ENCODE results near the gene GPR15LG.

The GPR15LG gene

DNA sequence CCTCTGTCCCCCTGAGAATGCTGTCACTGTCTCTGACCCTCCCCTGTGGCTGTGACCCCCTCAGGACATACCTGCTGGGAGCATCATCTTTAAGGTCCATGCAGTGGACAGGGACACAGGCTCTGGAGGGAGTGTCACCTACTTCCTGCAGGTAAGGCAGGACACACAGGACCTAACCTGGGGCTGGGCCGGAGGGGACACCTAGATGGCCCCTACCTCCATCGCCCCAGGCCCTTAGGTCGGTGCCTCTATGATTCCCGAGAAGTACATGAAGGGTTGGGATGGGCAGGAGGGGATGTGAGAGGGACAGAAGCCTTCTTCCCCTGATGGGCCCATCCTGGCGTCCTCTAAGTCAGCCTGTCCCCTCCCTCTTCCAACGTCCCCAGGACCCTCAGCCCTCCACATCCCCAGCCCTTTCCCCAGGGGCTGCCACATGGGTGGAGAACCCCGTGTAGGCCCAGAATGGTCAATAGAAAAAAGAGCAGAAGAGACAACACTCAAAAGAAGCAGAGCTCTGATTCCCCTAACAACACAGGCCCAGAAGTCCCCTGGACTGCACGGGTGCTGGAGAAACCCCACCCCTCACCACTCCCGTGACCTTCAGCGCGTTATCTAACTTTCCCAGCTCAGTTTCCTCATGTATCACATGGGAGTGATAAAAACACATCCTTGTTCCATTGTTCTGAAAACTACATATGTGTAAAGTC is 27.1 kb downstream of the GPR15LG start:
- Histone ChIP-seq H3K27ac (ENCODE audit: low read depth, low read length) (no peak overlapping the region), H3K27me3 (ENCODE audit: control insufficient read depth, insufficient read depth, low read length) (no peaks in the 10 kb centered on the region), H3K4me1 (ENCODE audit: control insufficient read depth, insufficient read depth, low read length) (peaks cover 5% of the 10 kb centered on the region), H3K36me3 (ENCODE audit: control insufficient read depth, insufficient read depth, low read length) (no peaks in the 10 kb centered on the region), H3K4me3 (ENCODE audit: low read length) (no peak overlapping the region), H3K9ac (ENCODE audit: low read length) (peak overlapping the region; percentile 16)

DNA sequence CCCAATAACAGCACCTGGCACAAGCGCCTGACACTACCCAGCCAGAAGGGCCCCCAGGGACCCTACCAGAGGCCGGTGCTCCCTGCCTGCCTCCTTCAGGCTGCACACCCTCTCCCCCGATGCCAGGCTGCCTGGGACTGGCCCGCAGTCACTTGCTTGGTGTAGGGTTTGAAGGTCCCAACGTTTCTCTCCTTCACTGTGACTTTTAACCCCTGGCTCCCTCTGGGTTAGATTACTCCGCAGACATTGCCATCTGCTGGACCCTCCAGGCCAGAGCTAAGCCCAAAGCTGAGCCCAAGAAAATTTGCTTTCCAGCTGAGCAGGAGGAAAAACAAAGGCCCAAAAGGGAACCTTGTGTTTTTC is 27.6 kb downstream of the GPR15LG start:
- Histone ChIP-seq H3K36me3 (ENCODE audit: control insufficient read depth, insufficient read depth, low read length) (no peaks in the 10 kb centered on the region), H3K27ac (ENCODE audit: low read depth, low read length) (no peak overlapping the region), H3K9ac (ENCODE audit: low read length) (no peak overlapping the region), H3K4me3 (ENCODE audit: low read length) (no peak overlapping the region), H3K4me1 (ENCODE audit: control insufficient read depth, insufficient read depth, low read length) (peaks cover 5% of the 10 kb centered on the region), H3K27me3 (ENCODE audit: control insufficient read depth, insufficient read depth, low read length) (no peaks in the 10 kb centered on the region)

DNA sequence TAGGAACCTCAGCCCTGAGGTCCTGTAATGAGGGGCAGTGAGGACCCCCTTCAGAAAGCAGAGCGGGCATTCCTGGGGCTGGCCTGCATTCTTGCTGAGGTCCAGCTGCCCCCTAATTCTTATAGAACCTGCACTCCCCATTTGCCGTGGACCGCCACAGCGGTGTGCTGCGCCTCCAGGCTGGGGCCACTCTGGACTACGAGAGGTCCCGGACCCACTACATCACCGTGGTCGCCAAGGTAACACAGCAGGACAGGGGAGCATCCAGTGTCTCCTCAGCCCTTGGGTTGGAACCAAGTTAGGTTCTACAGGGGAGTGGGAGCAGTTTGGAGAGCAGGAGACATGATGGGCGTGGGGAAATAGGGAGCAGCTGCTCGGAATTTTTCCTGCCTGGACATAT is 28.1 kb downstream of the GPR15LG start:
- Histone ChIP-seq H3K36me3 (ENCODE audit: control insufficient read depth, insufficient read depth, low read length) (no peaks in the 10 kb centered on the region), H3K27me3 (ENCODE audit: control insufficient read depth, insufficient read depth, low read length) (no peaks in the 10 kb centered on the region), H3K4me1 (ENCODE audit: control insufficient read depth, insufficient read depth, low read length) (peaks cover 3% of the 10 kb centered on the region), H3K27ac (ENCODE audit: low read depth, low read length) (no peak overlapping the region), H3K9ac (ENCODE audit: low read length) (no peak overlapping the region), H3K4me3 (ENCODE audit: low read length) (no peak overlapping the region)

DNA sequence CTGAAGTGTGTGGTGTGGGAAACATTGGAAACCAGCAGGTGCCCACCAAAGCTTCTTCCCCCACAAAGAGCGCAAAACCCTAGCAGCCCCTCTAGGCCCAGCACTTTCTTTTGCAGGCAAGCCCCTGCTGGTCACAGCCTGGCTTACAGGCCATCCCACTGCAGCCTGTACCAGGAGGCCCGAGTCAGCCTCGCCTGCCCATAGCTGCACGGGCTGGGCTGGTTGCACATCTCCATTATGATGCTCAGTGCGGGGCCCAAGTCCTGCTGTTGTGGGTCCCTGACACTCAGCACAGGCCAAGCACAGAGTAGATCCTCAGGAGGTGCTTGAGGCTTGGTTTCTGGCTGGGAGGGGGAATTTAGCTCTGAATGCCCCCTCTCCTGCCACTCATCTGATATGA is 28.7 kb downstream of the GPR15LG start:
- Histone ChIP-seq H3K27ac (ENCODE audit: low read depth, low read length) (no peak overlapping the region), H3K4me1 (ENCODE audit: control insufficient read depth, insufficient read depth, low read length) (no peaks in the 10 kb centered on the region), H3K36me3 (ENCODE audit: control insufficient read depth, insufficient read depth, low read length) (no peaks in the 10 kb centered on the region), H3K4me3 (ENCODE audit: low read length) (no peak overlapping the region), H3K27me3 (ENCODE audit: control insufficient read depth, insufficient read depth, low read length) (no peaks in the 10 kb centered on the region), H3K9ac (ENCODE audit: low read length) (no peak overlapping the region)

DNA sequence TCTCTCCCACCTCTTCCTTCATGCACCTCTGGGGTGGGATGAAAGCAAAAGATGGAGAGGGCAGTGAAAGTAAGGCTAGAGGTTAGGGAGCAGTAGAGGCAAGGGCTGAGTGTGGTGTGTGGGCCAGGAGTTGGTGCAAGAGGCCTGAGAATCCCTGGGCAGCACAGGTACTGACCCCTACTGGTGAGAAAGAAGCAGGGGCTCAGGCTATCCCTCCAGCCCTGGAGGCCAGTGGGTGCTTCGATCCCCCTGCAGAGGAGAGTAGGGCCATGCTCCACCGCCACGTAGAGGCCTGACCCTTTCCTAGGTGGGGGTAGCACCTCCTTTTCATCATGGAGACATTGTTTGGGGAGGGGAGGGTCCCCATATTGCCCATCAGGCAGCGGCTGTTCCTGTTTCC is 30.5 kb downstream of the GPR15LG start:
- H3K9ac ChIP-seq (ENCODE audit: low read length), result no peak overlapping the region
- H3K4me3 ChIP-seq (ENCODE audit: low read length), result no peak overlapping the region
- H3K27ac ChIP-seq (ENCODE audit: low read depth, low read length), result no peak overlapping the region
- no peaks in the 10 kb centered on the region for H3K36me3 ChIP-seq (ENCODE audit: control insufficient read depth, insufficient read depth, low read length)
- no peaks in the 10 kb centered on the region for H3K27me3 ChIP-seq (ENCODE audit: control insufficient read depth, insufficient read depth, low read length)
- H3K4me1 ChIP-seq (ENCODE audit: control insufficient read depth, insufficient read depth, low read length), result no peaks in the 10 kb centered on the region

DNA sequence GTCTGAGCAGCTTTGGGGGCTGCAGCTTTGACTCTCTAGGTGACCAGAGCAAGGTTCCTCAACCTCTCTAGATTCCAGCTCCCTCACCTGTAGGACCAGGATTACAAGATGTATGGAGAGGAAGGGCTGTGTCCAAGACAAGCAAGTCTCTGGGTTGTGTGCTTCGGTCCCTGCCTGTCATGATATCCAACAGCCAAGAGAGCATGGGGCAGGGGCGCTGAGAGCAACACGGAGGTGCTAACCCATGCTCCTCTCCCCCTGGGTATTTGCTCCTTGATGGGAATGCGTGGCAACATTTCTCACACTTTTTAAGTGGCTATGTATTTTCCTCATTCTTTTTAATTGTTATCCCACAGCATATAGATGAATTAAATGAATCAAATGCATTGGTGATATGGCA is 31.0 kb downstream of the GPR15LG start:
- Histone ChIP-seq H3K27ac (ENCODE audit: low read depth, low read length) (no peak overlapping the region), H3K4me3 (ENCODE audit: low read length) (no peak overlapping the region), H3K27me3 (ENCODE audit: control insufficient read depth, insufficient read depth, low read length) (no peaks in the 10 kb centered on the region), H3K36me3 (ENCODE audit: control insufficient read depth, insufficient read depth, low read length) (no peaks in the 10 kb centered on the region), H3K4me1 (ENCODE audit: control insufficient read depth, insufficient read depth, low read length) (no peaks in the 10 kb centered on the region), H3K9ac (ENCODE audit: low read length) (no peak overlapping the region)

DNA sequence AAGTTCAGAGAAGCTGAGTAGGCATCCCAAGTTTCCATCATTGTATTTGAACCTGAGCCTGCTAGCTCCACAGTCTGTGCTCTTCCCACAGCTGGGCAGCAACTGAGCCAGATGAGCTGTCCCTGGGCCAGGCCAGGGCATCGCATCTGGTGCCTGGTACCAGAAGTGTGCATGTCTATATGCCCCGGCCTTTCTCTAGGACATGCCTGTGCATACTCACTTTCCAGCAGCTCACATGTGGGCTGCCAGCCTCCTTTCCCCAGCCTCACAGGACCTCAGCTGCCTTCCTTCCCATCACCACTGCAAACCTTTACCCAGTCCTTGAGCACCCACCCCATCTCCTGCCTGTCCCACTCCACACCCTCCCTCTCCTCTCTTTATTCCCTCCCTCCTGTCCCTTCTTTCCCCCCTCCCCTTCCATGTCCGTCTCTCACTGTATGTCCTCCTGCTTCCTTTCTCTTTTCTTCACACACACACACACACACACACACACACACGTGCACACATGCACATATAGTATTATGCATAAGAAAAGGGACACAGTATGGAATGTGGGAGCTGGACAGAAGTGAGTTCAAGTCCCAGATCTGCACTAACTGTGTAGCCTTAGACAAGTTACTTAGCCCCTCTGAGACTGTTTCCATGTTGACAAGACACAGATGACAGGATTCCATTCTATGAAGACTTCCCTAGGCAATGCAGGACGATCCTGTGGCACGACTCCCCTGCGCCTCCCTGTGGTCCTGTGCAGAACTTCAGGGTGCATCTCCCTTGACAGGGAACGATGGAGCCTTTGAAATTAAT is 31.6 kb downstream of the GPR15LG start:
- Histone ChIP-seq H3K36me3 (ENCODE audit: control insufficient read depth, insufficient read depth, low read length) (no peaks in the 10 kb centered on the region), H3K9ac (ENCODE audit: low read length) (no peak overlapping the region), H3K4me3 (ENCODE audit: low read length) (no peak overlapping the region), H3K27me3 (ENCODE audit: control insufficient read depth, insufficient read depth, low read length) (no peaks in the 10 kb centered on the region), H3K4me1 (ENCODE audit: control insufficient read depth, insufficient read depth, low read length) (no peaks in the 10 kb centered on the region), H3K27ac (ENCODE audit: low read depth, low read length) (no peak overlapping the region)

DNA sequence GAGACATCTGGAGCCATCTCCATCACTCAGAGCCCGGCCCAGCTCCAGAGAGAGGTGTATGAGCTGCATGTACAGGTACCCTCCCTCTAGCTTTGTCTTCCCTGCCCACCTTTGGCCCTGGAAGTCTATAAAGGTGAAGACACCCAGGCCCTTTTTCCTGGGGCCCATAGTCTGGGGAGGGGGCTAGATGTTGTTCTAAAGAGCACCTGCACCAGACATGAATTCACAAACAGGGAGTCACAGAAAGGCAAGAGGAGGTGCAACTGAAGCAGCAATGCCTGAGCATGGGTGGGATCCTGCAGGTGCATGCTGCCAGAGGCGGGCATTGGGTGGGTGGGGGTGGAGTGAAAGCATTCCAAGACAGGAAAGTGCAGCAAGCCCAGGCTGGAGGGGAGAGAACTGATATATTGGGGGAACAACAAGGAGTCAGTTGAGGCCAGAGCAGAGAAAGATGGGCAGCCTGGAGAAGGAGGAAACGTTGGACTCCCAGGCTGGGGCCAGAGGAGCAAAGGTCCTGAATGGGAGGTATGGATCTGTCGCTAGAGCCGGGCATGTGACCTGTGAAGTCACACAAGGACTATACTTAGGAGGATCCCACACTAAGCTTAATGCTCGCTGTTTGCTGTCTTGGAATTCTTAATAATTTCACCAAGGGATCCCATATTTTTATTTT is 32.4 kb downstream of the GPR15LG start:
- Histone ChIP-seq H3K4me1 (ENCODE audit: control insufficient read depth, insufficient read depth, low read length) (no peaks in the 10 kb centered on the region), H3K4me3 (ENCODE audit: low read length) (no peak overlapping the region), H3K9ac (ENCODE audit: low read length) (no peak overlapping the region), H3K36me3 (ENCODE audit: control insufficient read depth, insufficient read depth, low read length) (no peaks in the 10 kb centered on the region), H3K27me3 (ENCODE audit: control insufficient read depth, insufficient read depth, low read length) (no peaks in the 10 kb centered on the region), H3K27ac (ENCODE audit: low read depth, low read length) (no peak overlapping the region)

DNA sequence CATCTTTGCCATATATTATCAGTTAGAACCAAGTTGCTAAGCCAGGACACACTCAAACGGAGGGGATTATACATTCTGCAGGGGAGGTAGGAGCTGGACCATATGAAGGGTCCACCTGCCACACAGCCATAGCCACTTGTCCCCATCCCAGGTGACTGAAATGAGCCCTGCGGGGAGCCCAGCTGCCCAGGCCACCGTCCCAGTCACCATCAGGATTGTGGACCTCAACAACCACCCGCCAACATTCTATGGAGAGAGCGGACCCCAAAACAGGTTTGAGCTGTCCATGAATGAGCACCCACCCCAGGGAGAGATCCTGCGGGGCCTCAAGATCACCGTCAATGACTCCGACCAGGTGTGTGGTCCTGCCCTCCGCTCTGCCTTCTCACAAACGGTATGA is 34.4 kb downstream of the GPR15LG start:
- no peaks in the 10 kb centered on the region for H3K27me3 ChIP-seq (ENCODE audit: control insufficient read depth, insufficient read depth, low read length)
- no peaks in the 10 kb centered on the region for H3K36me3 ChIP-seq (ENCODE audit: control insufficient read depth, insufficient read depth, low read length)
- no peak overlapping the region for H3K9ac ChIP-seq (ENCODE audit: low read length)
- H3K4me1 ChIP-seq (ENCODE audit: control insufficient read depth, insufficient read depth, low read length), result no peaks in the 10 kb centered on the region
- no peak overlapping the region for H3K27ac ChIP-seq (ENCODE audit: low read depth, low read length)
- H3K4me3 ChIP-seq (ENCODE audit: low read length), result no peak overlapping the region

DNA sequence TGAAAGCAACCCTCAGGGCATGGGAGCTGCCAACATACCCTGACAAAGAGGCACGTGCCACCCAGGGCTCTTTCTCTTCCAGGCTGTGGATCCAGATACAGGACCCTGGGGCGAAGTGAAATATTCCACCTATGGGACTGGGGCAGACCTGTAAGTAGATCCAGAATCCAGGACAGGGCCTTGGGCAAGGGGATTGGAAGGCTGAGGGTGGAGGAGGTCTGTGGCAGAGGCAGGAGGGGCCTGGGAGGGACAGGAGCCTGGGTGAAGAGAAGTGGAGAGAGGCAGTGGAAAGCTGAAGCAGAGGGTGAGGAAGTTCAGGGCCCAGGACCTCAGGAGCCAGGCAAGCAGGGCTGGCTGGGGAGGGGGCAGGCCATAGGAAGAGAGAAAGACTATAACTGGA is 38.0 kb downstream of the GPR15LG start:
- H3K27ac ChIP-seq (ENCODE audit: low read depth, low read length), result no peak overlapping the region
- no peak overlapping the region for H3K4me3 ChIP-seq (ENCODE audit: low read length)
- H3K4me1 ChIP-seq (ENCODE audit: control insufficient read depth, insufficient read depth, low read length), result no peaks in the 10 kb centered on the region
- no peaks in the 10 kb centered on the region for H3K36me3 ChIP-seq (ENCODE audit: control insufficient read depth, insufficient read depth, low read length)
- no peak overlapping the region for H3K9ac ChIP-seq (ENCODE audit: low read length)
- H3K27me3 ChIP-seq (ENCODE audit: control insufficient read depth, insufficient read depth, low read length), result no peaks in the 10 kb centered on the region

DNA sequence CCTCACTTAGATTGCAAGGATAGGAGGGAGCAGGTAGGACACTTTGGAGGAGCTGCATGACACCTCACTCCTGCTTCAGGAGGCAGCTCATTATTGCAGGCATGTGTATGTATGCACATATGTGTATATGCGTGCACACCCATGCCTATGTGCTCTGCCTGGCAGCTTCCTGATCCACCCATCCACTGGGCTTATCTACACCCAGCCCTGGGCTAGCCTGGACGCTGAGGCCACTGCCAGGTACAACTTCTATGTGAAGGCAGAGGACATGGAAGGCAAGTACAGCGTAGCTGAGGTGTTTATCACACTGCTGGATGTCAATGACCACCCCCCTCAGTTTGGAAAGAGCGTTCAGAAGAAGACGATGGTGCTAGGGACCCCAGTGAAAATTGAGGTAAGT is 38.4 kb downstream of the GPR15LG start:
- H3K4me3 ChIP-seq (ENCODE audit: low read length), result no peak overlapping the region
- H3K9ac ChIP-seq (ENCODE audit: low read length), result no peak overlapping the region
- H3K27me3 ChIP-seq (ENCODE audit: control insufficient read depth, insufficient read depth, low read length), result no peaks in the 10 kb centered on the region
- H3K27ac ChIP-seq (ENCODE audit: low read depth, low read length), result no peak overlapping the region
- H3K36me3 ChIP-seq (ENCODE audit: control insufficient read depth, insufficient read depth, low read length), result no peaks in the 10 kb centered on the region
- no peaks in the 10 kb centered on the region for H3K4me1 ChIP-seq (ENCODE audit: control insufficient read depth, insufficient read depth, low read length)

DNA sequence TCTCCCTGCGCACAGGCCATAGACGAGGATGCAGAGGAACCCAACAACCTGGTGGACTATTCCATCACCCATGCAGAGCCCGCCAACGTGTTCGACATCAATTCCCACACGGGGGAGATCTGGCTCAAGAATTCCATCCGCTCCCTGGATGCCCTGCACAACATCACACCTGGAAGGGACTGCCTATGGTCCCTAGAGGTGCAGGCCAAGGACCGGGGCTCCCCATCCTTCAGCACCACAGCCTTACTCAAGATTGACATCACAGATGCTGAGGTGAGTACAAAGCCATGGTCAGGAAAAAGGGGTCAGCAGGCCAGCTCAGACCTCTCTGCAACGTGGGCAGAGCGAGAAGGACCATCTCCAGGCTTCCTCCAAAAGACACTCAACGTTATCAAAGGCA is 39.5 kb downstream of the GPR15LG start:
- H3K27ac ChIP-seq (ENCODE audit: low read depth, low read length), result no peak overlapping the region
- no peaks in the 10 kb centered on the region for H3K36me3 ChIP-seq (ENCODE audit: control insufficient read depth, insufficient read depth, low read length)
- no peaks in the 10 kb centered on the region for H3K27me3 ChIP-seq (ENCODE audit: control insufficient read depth, insufficient read depth, low read length)
- H3K4me1 ChIP-seq (ENCODE audit: control insufficient read depth, insufficient read depth, low read length), result no peaks in the 10 kb centered on the region
- no peak overlapping the region for H3K9ac ChIP-seq (ENCODE audit: low read length)
- H3K4me3 ChIP-seq (ENCODE audit: low read length), result no peak overlapping the region

All from rectal smooth muscle tissue (tissue), 1 donor.